IPS DF 4.7 (cell line): ENCODE measurements around the gene HLA-F.

Experiments used
- DNase-seq: peaks from one replicate; pipeline ENCODE4 v3.0.0-alpha.2; 2013; ENCODE audit warnings: low spot score; ENCODE audit errors: extremely low read depth

Gene HLA-F

DNA sequence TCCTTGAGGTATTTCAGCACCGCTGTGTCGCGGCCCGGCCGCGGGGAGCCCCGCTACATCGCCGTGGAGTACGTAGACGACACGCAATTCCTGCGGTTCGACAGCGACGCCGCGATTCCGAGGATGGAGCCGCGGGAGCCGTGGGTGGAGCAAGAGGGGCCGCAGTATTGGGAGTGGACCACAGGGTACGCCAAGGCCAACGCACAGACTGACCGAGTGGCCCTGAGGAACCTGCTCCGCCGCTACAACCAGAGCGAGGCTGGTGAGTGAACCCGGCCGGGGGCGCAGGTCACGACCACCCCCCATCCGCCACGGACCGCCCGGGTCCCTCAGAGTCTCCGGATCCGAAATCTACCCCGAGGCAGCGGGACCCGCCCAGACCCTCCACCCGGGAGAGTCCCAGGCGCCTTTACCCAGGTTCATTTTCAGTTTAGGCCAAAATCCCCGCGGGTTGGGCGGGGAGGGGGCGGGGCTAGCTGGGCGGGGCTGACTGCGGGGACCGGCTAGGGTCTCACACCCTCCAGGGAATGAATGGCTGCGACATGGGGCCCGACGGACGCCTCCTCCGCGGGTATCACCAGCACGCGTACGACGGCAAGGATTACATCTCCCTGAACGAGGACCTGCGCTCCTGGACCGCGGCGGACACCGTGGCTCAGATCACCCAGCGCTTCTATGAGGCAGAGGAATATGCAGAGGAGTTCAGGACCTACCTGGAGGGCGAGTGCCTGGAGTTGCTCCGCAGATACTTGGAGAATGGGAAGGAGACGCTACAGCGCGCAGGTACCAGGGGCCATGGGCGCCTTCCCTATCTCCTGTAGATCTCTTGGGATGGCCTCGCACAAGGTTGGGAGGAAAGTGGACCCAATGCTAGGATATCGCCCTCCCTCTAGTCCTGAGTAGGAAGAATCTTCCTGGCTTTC is 693 bp downstream of the HLA-F start:
- no peak for DNase-seq

- no peak for DNase-seq
These were observed 2.0 kb downstream of the HLA-F start for GRCh38 chr6:29724937-29725869.

- DNase-seq: no peak
These were observed 2.8 kb downstream of the HLA-F start for GRCh38 chr6:29726001-29726400.

DNA sequence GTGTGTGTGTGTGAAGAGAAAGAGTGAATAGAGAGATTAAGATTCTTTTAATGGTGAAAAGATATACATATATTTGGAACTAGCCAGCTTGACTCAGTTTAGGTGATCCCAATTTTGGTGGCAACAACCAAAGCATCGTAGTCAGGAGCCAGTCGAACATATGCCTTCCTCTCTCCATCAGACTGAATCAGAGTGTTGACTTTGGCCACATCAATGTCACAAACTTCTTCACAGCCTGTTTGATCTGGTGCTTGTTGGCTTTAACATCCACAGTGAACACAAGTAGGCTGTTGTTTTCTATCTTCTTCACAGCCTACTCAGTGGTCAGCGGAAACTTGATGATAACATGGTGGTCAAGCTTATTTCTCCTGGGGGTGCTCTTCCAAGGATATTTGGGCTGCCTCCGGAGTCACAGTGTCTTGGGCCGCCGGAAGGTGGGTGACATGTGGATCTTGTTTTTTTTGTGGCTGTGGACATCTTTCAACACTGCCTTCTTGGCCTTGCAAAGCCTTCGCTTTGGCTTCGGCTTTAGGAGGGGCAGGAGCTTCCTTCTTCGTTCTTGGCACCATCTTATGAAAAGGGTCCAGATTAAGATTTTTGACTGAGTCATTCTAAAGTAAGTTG is 3.4 kb downstream of the HLA-F start:
- no peak for DNase-seq

DNA sequence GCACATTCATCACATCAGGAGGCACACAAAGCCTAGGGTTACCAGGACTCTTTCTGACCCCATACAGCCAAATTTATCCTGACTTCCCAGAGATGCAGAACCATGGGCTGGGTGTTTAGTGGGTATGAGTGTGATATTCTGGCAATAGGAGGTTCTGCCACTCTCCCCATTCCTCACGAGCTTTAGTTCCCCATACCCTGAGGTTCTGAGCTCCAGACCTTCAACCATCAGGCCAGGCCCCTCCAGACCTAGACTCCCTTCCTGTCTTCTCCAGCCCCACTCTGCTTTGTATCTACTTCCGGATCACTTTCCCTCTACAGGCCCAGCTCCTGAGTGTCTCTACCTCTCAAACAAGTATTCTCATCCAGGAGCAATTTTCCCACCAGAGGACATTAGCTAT is 4.4 kb downstream of the HLA-F start:
- no peak for DNase-seq

DNA sequence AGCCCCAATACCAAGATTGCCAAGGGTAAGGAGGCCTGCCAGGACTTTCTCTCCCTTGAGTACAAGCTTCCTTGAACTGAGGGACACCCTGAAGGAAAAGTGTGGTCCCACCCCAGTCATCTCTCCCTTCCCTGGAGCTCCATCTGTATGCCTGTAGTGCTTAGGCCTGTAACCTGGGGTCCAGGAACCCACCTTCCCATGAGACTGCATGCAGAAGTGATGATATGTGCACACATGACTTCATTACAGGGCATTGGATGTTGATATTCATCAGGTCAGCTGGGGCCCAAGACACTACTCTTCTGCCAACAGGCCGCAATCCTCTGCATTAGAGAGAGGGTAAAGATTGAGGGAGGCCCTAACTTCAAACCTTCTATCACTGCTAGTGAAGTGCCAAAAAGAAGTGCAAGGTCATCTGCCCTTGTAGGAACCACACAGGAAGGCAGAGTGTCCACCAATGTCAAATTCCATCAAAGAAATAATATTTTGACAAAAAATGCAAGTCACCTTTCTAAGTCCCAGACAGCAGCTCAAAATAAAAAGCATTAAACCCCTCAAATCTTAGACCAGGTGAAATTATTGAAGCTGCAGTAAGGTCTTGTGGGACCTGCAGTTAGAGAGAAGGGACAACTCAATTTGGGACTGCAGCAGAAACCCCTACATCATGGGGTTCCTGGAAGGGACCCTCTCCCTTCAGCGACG is 5.1 kb downstream of the HLA-F start:
- DNase-seq: no peak

DNA sequence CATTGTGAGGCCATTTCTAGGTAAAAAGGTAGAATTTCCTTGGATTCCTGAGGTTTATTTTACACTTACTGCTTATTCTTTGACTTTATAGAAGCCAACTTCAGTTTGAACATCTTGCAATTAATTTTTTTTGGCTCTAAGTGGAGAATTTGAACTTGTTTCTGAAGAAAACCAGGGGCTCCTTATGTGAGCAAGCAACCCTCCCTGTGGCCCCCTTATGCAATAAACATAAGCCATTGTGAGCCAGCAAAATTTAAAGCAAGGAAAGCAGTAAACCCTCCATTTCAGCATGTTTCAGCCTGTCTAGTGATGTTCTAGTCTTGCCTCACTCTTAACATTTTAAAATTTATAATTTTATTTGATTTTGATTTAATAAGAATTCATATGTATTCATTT is 5.6 kb downstream of the HLA-F start:
- DNase-seq: no peak

DNA sequence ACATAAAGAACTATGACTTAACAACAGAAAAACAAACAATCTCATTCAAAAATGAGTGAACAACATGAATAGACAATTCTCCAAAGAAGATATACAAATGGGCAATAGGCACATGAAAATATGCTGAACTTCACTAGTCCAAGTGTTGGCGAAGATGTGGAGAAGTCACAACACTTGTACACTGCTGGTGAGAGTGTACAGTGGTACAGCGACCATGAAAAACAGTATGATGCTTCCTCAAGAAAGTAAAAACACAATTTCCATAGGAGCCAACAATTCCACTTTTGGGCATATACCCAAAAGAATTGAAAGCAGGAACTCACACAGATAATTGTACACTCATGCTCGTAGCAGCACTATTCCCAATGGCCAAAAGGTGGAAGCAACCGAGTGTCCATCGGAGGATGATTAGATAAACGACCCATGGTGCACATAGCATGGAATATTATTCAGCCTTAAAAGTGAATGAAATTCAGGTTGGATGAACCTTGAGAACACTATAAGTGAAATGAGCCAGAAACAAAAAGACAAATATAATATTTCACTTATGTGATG is 6.6 kb downstream of the HLA-F start:
- DNase-seq: no peak

DNA sequence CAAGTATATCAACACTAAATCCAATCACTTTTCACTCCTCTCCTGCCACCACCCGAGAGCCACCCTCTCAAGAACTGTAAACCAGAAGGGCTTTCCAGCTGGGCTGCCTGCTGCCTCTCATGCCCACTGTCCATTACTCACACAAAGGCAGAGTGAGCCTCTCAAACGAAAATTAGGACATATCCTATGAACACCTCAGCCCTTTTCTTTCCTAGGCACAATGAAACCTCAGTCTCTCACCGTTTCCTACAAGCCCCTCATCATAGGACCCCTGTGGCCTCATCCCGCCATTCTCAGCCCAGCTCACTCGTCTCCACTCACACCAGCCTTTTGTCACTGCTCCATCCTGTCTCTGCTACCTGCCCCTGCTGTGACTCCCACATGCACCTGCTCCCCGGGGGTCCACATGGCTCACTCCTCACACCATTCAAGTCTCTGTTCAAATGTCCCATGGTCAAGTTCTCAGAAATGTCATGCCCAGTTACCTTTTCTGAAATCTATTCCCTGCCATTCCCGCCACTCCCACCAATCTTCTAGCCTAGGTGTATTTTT is 7.4 kb downstream of the HLA-F start:
- no peak for DNase-seq

DNA sequence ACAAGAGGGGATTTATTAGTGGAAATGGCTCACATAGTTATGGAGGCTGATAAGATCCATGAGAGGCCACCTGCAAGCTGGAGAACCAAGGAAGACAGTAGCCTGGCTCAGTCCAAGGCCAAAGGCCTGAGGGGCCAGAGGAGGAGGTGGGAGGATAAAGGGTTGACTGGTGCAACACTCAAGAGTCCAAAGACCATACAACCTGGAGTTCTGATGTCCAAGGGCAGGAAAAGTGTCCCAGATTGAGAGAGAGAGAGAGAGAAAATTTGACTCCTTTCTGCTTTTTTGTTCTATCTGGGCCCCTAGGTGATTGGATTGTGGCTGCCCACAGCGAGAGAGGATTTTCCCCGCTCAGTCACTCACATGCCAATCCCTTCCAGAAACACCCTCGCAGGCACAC is 8.0 kb downstream of the HLA-F start:
- DNase-seq: no peak

GRCh38 chr6:29733057-29733456 is 9.8 kb downstream of the HLA-F start:
- no peak for DNase-seq

- no peak for DNase-seq
These were observed 11.1 kb downstream of the HLA-F start for GRCh38 chr6:29734046-29735018.

- DNase-seq: no peak
These were observed 13.3 kb downstream of the HLA-F start for GRCh38 chr6:29736563-29736962.

GRCh38 chr6:29737707-29738630 is 14.7 kb downstream of the HLA-F start:
- no peak for DNase-seq

DNA sequence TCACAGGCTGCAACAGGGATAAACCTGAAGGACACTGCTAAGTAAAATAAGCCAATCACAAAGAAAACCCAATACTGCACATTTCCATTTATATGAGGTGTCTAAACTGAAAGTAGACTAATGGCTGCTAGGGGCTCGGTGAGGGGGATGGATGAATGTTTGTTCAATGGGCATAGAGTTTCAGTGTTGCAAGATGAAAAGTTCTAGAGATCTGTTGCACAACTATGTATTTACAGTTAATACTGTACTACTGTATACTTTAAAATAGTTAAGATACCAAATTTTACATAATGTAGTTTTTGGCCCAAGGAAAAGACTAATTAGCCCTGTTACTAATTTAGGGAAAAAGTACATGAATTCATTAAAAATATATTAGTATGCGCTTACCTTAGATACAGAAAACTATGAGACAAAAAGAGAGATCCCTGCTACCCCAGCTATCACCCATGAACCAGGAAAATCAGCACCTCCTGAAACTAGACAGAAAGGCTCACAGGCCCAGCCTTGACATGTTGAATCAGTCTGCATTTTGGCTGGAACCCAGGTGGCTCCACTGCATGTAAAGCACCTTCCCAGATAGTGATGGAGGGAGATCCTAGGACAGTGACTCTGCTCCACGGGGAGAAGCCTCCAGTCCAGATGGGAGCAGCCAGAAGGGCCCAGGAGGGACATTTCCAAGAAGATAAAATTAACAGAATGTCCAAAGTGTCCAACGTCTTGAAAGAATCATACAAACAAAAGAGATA is 16.1 kb downstream of the HLA-F start:
- DNase-seq: no peak

DNA sequence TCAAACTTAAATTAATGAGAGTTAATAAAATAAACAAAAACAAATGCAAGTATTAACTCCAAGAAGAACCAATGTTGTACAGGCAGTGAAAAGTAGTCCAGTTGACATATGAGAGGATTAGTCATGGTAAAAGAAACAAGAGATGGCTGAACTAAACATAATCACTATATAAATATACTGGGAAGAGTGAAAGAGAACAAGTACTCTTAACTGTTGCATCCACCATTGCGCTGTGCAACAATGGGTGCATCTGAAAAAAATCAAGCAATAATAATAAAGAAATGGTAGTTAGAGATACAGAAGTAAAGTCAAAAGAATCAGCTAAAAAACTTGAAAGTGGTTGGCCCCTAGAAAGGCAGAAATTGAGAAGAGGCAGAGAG is 16.6 kb downstream of the HLA-F start:
- DNase-seq: no peak

DNA sequence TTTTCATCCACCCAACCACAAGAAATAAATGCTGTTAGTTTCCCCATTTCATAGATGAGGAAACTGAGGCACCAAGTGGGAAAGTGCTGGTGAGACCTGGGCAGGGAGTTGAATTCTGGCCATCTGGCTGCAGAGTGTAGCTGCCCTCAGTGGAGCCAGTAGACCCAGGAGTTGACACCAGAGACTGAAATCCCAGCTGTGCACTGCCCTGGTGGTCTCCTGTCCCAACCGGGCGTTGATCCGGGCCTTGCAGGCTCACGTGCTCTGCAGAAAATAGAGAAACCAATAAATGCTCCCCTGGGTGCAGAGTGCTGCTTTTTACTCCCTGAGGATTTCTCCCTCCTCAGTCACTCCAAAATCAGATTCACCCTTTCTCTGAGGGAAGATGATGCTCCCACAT is 18.4 kb downstream of the HLA-F start:
- DNase-seq: no peak

GRCh38 chr6:29742127-29742526 is 18.9 kb downstream of the HLA-F start:
- DNase-seq: no peak
